ENCODE measurements around the gene HACL1. TPM values are rescaled to one million over a fixed set of nuclear protein-coding genes. Genes with fewer than 3 reads are reported as not detected.

HACL1 gene
- total RNA-seq, 1 donor from 2014 or later = 24.4 TPM

DNA sequence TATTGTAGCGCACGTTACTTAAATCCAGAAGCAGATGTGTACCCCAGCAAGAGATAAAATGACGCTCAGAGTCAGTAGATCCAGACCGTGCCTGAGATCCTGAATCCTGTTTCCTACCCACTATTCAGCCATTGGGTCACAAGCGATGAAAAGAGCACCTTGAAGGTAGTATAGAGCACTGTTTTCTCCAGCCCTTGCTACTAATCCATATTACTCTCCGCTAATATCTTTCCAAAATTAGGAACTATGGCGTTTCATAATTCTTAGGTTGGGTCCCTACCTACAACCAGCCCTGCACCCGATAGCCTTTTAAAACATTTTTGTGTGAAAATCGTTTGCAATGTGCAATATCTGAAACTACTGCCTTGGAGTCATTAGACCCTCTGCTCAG, 772 bp upstream of the HACL1 start:
- H3K9me3 Mint-ChIP-seq (ENCODE audit: low read depth) = peaks cover 7% of the 10 kb centered on the region
- no peak for DNase-seq (ENCODE audit: low spot score, unreplicated experiment)
- no peak for TF ChIP-seq CTCF (IDR thresholded peaks at IDR 0.05; ENCODE audit: unreplicated experiment)
- H3K27ac Mint-ChIP-seq = peak overlapping the region; percentile 98
- no peaks in the 10 kb centered on the region for H3K27me3 Mint-ChIP-seq
- H3K4me3 Mint-ChIP-seq (ENCODE audit: low read depth) = peak overlapping the region; percentile 99
- peaks cover 31% of the 10 kb centered on the region for H3K4me1 Mint-ChIP-seq (ENCODE audit: low read depth)
- H3K36me3 Mint-ChIP-seq (ENCODE audit: insufficient read depth) = peaks cover 29% of the 10 kb centered on the region

DNA sequence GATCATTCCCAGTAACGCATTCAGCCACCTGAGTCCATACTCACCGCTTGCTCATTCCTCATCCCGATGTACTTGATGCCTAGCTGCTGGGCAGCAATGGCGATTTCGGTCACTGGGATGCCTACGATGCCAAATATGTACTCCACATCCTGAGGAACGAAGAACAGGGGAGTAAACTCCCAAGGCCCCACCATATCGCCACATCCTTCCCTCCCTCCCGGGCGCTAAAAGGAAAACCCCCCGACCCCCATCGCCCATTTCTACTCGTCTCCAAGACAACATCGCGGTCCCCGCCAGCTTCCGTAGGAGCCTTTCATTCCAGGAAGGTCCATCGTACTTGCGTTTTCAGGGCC, 347 bp downstream of the HACL1 start:
- TF ChIP-seq CTCF (IDR thresholded peaks at IDR 0.05; ENCODE audit: unreplicated experiment) = no peak
- peak overlapping the region; percentile 98 for H3K27ac Mint-ChIP-seq

GRCh38 chr3:15595955-15596354, 5.4 kb downstream of the HACL1 start:
- no peak overlapping the region for H3K4me3 Mint-ChIP-seq (ENCODE audit: low read depth)
- H3K36me3 Mint-ChIP-seq (ENCODE audit: insufficient read depth) = peaks cover 18% of the 10 kb centered on the region
- H3K4me1 Mint-ChIP-seq (ENCODE audit: low read depth) = peaks cover 9% of the 10 kb centered on the region
- no peak overlapping the region for H3K27ac Mint-ChIP-seq
- no peaks in the 10 kb centered on the region for H3K27me3 Mint-ChIP-seq
- TF ChIP-seq CTCF (IDR thresholded peaks at IDR 0.05; ENCODE audit: unreplicated experiment) = no peak
- no peak for DNase-seq (ENCODE audit: low spot score, unreplicated experiment)
- no peaks in the 10 kb centered on the region for H3K9me3 Mint-ChIP-seq (ENCODE audit: low read depth)

More for the DNA sequence above, 347 bp downstream of the HACL1 start:
- peaks cover 20% of the 10 kb centered on the region for H3K4me1 Mint-ChIP-seq (ENCODE audit: low read depth)
- peaks cover 7% of the 10 kb centered on the region for H3K9me3 Mint-ChIP-seq (ENCODE audit: low read depth)
- DNase-seq (ENCODE audit: low spot score, unreplicated experiment) = no peak
- H3K36me3 Mint-ChIP-seq (ENCODE audit: insufficient read depth) = peaks cover 30% of the 10 kb centered on the region
- H3K27me3 Mint-ChIP-seq = no peaks in the 10 kb centered on the region
- H3K4me3 Mint-ChIP-seq (ENCODE audit: low read depth) = peak overlapping the region; percentile 99

- H3K27ac Mint-ChIP-seq = no peak overlapping the region
These were observed 8.4 kb downstream of the HACL1 start for GRCh38 chr3:15592968-15593367.

DNA sequence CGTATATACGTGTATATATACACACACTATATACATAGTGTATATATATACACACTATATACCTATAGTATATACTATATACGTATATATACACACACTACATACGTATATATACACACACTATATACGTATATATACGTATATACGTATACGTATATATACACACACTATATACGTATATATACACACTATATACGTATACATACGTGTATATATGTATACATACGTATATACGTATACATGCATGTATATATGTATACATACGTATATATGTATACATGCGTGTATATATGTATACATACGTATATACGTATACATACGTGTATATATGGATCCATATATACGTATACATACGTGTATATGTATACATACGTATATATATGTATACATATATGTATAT, 9.4 kb downstream of the HACL1 start:
- no peaks in the 10 kb centered on the region for H3K9me3 Mint-ChIP-seq (ENCODE audit: low read depth)
- peaks cover 12% of the 10 kb centered on the region for H3K36me3 Mint-ChIP-seq (ENCODE audit: insufficient read depth)
- H3K27me3 Mint-ChIP-seq = no peaks in the 10 kb centered on the region
- no peak overlapping the region for H3K4me3 Mint-ChIP-seq (ENCODE audit: low read depth)
- no peak for TF ChIP-seq CTCF (IDR thresholded peaks at IDR 0.05; ENCODE audit: unreplicated experiment)
- no peaks in the 10 kb centered on the region for H3K4me1 Mint-ChIP-seq (ENCODE audit: low read depth)
- no peak for DNase-seq (ENCODE audit: low spot score, unreplicated experiment)
- H3K27ac Mint-ChIP-seq = no peak overlapping the region

More at GRCh38 chr3:15592968-15593367, 8.4 kb downstream of the HACL1 start:
- no peak for TF ChIP-seq CTCF (IDR thresholded peaks at IDR 0.05; ENCODE audit: unreplicated experiment)
- peaks cover 14% of the 10 kb centered on the region for H3K36me3 Mint-ChIP-seq (ENCODE audit: insufficient read depth)
- H3K27me3 Mint-ChIP-seq = no peaks in the 10 kb centered on the region
- H3K4me1 Mint-ChIP-seq (ENCODE audit: low read depth) = no peaks in the 10 kb centered on the region
- H3K9me3 Mint-ChIP-seq (ENCODE audit: low read depth) = no peaks in the 10 kb centered on the region
- no peak for DNase-seq (ENCODE audit: low spot score, unreplicated experiment)
- no peak overlapping the region for H3K4me3 Mint-ChIP-seq (ENCODE audit: low read depth)

Measured in progenitor cell of endocrine pancreas (in vitro differentiated cells).